UCSD-AML1 (cell line): ENCODE results near the gene DNM1.

ENCODE experiments used
- DNase-seq: peaks from one replicate; lab custom pipeline; 2025; ENCODE audit not compliant: unreplicated experiment; lab: John Stamatoyannopoulos, UW

Gene DNM1

DNA sequence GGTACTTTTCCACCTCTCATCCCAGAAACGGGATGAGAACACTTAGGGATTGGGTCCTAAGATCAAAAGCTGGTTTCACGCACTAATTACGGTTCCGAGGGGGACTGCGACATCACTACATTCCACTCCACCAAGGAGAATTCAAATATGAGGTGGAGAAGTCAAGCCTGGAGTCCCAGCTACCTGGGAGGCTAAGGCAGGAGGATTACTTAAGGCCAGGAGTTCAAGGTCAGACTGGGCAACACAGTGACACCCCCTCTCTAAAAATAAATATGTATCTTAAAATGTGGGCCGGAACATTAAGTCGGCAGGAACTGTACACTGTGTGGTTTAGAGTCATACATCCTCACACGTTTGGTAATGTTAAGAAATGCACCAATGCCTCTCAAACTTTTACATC lies 71.1 kb downstream of the DNM1 start:
- no peak for DNase-seq

DNA sequence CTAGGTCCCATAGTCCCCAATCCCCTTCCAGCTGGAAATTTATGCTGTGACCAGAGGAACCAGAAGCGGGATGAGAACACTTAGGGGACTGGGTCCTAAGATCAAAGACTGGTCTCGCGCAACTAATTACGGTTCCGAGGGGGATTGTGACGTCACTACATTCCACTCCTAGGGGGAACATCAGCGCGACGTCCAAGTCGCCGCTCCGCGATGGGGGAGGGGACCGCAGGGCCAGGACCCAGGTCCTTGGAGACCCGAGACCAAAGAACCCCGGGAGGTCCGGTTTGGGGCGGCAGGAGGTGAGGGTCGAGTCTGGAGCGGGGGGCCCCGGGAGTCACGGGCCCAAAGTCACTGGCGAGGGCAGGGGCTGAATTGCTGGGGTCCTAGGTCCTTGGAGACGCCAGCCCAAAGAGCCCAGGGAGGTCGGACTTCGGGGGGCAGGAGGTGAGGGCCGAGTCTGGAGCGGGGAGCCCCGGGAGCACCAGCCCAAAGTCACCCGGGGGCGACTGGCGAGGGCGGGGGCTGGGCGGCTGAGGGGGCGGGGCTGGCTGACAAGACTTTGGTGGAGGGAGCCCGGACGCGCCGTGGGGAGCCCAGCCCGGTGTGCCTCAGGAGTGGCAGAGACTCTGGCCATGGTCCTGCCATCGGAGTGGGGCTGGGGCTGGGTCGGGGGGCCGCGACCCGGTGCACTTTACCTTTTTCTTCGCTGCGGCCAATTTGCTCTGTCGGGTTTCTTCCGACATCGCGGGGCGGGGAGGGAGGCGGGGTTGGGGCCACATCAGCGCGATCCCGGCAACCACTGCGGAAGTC lies 72.2 kb downstream of the DNM1 start, which contains the start of gene GOLGA2:
GOLGA2 (minus strand) TSS at position 810 of the 810 bp plus-strand sequence; CDS start at position 779, 31 bp downstream.
- peak; percentile 46 for DNase-seq

DNA sequence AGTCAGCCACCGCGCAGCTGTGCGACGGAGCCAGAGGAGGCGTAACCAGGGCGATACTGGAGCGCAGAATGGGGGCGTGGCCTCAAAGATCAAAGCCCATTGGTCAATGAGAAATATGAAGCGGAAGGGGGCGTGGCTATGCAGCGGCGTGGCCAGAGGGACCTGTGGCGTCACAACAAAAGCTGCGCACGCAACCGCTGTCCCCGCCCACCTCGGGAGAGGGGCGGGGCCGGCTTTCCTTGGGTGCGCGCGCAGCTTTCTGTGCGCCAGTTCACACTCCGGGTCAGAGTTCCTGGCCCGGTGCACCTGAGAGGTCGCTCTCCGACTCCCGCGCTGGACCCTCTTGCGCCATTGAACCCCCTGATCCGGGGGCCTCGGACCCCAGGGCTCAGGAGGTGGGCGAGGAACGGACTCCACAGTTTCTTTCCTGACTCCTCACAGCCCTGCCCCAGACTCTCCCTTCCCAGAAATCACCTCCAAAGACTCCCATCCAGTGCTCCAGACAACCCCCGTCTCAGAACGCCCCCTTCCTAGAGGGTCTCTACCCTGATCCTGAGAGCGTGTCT lies 72.9 kb downstream of the DNM1 start, which contains the start of gene SWI5:
SWI5 (plus strand) TSS at position 269 of the 566 bp plus-strand sequence.
- peak; percentile 100 for DNase-seq

DNA sequence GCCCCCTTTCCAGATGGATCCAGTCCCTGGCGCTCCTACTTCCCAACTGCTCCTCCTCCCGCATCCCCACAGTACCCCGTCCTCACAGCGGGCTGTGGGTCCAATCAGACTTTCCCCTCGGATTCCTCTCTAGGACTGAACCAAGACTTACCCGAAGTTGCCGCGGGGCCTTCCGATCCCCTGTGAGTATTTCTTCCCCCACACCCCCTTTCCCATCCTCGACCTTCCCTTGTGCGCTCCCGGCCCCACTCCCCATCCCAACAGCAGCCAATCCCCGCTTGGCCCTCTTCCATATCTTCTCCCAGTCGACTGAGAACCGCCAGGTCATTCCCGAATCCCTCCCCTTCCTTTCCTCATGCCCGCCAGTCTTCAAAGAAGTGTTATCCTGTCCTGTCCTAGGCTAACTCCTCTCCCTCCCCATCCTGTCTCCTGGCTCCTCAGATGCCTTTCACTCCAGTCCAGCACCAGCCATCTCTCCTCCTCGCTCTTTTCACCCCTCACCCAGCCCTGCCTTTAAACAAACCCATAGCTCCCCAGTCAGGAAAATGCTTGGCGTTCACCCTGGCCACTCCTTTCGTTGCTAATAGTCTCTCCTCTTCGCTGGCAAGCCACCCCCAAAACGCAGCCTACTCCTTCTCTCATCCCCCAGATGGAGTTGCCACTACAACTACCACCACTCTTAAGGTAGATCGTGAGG lies 73.5 kb downstream of the DNM1 start:
- no peak for DNase-seq

DNA sequence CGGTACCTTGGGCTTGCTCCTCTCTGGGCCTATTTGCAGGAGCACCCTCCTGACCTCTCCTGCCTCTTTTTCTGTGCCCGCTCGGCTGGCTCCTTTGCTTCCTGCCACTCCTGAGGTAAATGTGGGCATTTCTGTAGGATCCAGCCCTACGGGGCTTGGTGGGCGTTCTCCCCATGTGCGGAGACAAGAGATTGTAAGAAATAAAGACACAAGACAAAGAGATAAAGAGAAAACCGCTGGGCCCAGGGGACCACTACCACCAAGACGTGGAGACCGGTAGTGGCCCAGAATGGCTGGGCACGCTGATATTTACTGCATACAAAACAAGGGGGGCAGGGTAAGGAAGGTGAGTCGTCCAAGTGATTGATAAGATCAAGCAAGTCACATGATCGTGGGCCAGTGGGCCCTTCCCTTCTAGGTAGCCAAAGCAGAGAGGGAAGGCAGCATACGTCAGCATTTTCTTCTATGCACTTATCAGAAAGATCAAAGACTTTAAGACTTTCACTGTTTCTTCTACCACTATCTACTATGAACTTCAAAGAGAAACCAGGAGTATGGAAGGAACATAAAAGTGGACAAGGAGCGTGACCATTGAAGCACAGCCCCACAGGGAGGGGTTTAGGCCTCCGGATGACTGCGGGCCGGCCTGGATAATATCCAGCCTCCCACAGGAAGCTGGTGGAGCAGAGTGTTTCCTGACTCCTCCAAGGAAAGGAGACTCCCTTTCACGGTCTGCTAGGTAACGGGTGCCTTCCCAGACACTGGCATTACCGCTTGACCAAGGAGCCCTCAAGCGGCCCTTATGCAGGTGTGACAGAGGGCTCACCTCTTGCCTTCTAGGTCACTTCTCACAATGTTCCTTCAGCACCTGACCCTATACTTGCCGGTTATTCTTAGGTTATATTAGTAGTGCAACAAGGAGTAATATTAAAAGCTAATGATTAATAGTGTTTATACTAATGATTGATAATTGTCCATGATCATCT lies 76.2 kb downstream of the DNM1 start:
- peak; percentile 51 for DNase-seq

DNA sequence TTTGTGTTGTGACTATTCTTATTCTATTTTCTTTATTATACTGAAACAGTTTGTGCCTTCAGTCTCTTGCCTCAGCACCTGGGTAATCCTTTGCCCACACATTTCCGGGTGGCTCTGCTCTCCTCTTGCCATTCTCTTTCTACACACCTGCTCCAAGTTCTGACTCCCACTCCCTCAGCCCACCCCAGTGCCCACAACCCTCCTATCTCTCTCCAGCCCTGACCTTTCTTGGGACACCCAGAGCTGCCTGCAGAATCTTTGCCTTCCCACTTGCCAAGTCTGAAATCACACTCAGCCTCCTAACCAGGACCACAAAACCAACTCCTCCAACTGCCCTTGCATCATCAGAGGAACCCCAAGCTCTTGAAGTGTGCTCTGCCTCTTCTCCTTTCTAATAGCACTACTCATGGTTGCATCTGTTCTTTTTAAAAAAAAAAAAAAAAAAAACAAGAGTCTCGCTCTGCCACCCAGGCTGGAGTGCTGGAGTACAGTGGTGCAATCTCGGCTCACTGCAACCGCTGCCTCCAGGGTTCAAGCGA lies 77.0 kb downstream of the DNM1 start:
- DNase-seq, result no peak

DNA sequence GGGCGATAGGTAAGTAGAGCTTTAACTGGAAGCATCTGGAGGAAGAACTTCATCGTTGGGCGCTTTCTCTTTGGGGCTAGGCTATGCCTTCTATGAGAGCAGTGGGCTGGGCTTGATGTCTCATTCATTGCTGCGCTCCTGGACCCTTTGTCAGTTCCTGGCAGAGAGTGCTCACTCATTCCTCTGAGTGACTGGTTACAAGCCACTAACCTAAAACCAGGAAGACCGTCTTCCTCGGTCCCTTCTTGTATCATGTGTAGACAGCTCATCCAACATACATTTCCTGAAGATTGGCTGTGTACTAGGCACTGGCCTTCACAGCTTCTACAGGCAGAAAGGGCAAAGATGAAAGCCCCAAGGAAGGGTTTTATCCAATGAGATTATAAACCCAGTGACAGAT lies 79.3 kb downstream of the DNM1 start:
- peak; percentile 27 for DNase-seq

DNA sequence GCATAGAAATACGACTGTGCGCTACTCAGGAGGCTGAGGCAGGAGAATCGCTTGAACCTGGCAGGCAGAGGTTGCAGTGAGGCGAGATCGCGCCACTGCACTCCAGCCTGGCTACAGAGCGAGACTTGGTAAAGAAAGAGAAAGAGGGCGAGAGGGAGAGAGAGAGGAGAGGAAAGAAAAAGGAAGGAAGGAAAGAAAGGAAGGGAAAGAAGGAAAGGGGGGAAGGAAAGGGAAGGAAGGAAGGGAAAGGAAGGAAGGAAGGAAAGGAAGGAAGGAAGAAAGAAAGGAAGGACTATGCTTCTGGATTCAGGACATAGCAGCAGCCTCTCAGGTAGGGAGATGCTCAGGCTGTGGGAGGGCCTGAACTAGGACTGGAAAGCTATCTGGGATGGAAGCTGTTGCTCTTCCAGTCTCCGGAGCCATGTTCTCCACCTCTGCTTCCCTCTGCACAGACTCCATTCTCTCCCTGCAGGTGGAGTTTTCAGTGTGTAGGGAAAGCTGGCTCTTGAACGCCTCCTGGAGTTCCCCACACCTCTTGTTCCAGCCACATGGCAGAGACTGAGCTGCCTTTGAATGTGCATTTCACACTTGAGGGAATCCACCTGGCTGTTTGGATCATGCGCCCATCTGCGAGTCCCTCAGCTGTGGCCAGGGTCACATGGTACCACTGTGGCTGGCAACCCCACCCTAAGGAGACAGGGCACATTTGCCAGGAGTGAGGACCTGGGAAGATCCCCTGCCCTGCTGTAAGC lies 82.0 kb downstream of the DNM1 start:
- DNase-seq, result no peak

DNA sequence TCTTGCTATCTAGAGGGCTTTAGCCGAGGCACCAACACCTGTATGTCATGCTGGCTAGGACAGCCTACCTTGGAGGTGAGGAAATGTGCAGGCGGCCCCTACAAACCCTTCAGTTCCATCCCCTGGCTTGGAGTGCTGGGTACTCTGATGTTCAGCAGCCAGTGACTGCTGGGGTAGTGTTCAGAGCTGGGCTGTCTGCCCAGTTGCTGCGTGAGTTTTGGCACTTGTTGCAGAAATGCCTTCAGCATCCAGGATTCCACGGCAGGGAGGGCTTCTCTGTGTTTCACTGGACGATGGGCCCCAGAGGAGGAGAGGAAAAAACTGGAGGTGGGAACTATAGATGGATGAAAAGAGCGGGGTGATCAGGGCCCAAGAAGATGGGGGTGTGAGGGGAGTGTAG lies 83.3 kb downstream of the DNM1 start:
- DNase-seq, result no peak

DNA sequence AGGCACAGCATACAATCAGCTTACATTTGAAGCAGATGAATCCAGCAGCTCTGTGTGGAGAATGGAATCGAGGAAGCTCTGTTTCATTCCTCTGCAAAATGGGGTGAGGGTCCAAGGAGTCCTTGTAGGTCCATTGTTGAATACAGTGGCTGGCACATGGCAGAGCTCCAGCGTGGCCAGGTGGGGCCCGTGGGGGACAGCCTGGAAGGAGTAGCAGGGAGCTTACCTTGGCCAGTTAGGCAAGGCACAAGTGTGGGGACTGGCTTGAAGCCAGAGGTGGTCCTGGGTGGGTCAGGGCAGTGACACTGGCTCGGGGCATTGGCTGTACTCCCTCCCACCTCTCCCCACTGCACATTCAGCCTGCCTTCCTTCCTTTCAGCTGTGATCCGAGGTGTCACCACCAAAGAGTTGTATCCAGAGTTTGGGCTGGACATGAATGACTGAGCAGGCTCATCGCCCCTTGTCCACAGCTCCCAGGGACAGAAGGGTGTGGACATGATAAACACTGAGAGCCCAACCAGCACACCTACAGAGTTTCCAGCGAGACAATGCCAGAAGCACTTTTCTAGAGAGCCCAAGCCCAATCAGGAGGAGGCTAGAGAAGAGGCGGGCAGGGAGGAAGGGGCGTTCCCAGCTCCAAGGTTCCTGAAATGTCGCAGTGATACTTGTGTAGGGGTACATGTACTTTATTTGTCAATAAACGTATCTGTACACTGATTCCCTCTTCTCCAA lies 85.3 kb downstream of the DNM1 start:
- no peak for DNase-seq

DNA sequence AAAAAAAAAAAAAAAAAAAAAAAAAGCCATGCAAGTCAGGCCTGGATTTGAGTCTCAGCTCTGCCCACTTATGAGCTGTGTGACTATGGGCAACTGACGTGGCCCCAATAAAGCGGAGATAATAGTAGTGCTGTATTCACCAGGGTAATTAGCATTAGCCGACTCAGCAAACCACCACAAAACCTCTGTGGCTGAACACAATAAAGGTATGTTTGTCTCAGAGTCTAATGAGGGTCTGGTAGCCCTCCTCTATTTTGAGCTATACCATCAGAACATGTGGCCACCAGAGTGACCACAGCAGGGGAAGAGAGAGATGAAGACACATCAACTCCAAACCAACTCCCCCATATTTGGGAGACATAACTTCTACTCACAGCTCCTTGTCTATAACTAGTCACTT lies 88.8 kb downstream of the DNM1 start:
- no peak for DNase-seq

DNA sequence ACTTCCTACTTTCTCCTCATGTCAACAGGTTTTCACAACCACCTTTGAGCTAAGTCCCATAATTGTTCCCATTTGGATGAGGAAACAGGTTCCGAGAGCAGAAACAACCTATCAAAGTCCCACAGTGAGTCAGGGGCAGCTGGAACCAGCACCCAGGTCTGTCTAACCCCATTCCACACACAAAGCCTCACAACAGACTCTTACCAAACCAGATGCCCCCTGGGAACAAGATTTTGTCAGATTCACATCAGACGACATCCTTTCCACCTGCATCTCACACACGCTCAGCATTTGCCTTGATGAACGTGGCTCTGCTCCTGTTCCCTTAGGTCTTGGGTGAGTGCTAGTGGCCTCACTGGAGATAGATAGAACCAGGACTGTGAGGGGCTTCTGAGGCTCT lies 89.9 kb downstream of the DNM1 start:
- DNase-seq, result no peak

DNA sequence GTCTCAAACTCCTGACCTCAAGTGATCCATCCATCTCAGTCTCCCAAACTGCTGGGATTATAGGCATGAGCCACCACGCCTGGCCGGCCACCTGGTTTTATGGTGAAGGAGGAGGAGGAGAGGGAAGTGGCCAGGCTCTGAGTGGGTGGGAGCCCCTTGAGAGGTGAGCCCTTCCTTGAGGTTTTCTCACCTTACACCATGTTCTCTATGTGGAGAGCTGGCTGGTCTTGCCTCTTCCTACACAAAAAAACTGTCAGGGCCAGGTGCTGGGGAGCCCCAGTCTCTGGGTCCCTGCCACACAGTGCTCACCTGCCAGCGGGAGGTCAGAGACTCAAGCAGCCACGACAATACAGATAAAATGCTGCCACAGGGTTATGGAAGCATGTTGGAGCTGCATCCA lies 91.0 kb downstream of the DNM1 start:
- no peak for DNase-seq

DNA sequence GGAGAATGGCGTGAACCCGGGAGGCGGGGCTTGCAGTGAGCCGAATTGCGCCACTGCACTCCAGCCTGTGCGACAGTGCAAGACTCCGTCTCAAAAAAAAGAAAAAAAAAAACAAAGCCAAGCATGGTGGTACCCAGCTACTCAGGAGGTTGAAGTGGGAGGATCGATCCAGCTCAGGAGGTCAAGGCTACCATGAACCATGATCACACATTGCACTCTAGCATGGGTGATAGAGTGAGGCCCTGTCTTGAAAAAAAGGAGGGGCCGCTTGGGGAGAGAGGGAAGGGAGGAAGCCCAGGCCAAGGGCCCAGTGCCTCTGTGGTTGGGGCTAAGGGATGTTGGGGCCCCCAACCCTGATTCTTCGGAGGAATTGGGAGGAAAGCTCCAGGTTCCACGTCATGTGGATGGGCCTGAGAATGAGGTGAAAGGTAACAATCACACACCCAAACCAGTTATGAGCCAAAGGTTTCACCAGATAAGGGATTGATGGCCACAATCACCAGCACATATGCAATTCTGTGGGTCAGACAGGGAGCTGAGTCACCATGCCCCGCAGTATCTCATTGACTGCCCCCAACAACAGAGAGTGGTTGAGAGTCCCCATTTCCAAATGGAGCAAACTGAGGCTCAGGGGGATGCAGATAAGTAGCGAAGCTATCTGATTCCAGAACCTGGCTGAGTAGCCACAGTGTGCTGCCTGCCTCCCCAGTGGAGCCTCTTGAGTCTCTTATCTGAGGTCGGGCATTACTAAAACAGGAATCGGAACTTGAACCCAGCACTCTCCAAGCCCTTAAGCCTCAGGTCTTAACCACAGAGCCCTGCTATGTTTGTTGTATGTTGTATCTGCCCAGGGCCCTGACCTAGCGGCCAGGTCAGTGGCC lies 93.4 kb downstream of the DNM1 start:
- no peak for DNase-seq

DNA sequence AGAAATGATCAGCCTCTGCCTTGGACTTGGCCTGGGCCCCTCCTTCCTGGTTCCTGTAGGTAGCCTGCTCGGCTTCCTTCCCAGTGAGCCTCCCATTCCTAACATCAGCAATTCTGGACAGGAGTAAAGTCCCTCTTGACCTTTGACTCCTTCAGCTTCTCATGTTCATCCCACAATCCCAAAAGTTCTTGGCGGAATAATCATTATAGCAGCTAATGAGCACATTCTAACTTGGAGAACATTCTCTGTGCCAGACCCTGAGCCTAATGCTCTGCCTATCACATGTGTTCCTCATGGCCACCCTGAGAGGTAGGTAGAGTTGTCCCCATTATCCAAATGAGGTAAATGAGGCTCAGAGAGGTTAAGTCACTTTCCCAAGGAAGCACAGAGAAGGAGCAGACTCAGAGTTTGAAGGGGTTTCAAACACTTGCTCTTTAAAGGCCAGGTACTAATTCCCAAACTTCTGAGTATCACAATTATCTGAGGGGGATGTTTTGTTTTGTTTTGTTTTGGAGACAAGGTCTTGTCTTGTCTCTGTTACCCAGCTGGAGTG lies 94.1 kb downstream of the DNM1 start:
- DNase-seq, result no peak

DNA sequence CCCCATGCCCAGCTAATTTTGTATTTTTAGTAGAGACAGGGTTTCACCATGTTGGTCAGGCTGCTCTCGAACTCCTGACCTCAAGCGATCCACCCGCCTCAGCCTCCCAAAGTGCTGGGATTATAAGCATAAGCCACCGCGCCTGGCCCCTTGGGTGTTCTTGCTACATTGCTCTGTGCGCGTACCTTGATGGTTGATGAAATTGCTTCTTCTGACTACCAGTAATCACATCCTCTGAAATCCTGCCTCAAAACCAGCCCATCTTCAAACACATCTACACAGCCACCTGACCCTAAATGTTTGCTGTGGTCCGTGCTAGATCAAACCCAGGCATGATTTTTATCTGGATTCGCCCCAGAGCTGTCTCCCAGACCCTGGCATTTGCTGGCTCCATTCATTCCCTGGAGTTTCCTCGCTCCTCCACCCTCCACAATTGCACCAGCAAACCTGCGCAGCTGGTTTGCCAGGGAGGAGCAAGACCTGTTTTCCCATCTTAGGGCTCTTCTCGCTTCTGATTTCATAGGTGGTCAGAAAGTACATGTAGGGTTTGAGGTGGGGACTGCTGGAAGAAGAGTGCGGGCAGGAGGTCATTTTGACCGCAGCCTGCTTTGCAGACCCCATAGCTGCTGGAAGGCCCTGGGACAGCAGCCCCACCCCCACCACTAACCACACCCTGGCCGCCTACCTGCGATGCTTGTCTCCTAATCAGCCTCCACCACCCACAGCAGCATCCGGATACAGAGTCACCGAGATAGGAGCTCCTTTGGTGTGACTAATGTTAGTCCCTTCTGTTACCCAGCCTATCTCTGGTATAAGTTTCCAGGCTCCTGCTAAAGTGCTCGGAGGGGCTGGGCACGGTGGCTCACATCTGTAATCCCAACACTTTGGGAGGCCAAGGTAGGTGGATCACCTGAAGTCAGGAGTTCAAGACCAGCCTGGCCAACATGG lies 95.6 kb downstream of the DNM1 start:
- DNase-seq, result no peak
